K562 (cell line): ENCODE data around the gene SAMD10. TPM values are rescaled to one million over a fixed set of nuclear protein-coding genes. Genes with fewer than 3 reads are reported as not detected.

Experiments
- ATAC-seq: fragments of 200-7000 bp; cut with Tn5 transposase; 3 replicates; pipeline ENCODE4 v1.9.1; 2020; ENCODE audit warnings: moderate library complexity
- BruUV-seq: library from RNA; stranded (reverse); fragments of 400-500 nt; replicated peaks from 2 replicates; lab custom pipeline; 2021; lab: Mats Ljungman, UMichigan
- CTCF ChIA-PET: fragments of 300-600 bp; formaldehyde crosslinking; extraction: SDS; loops from one replicate; lab custom pipeline; 2021; ENCODE audit warnings: low intra/inter-chr PET ratio; lab: Yijun Ruan, JAX
- POLR2A ChIA-PET: fragments of 300-600, 350-650 bp; sonication (Branson Sonifier 250); formaldehyde crosslinking; extraction: SDS; loops from one replicate; lab custom pipeline; 2021; ENCODE audit warnings: antibody characterized with exemption, inconsistent platforms; lab: Yijun Ruan, JAX
- DNase-seq, 4 experiments: peaks; one replicate each; pipeline versions ENCODE4 v3.0.0 to v3.0.0-alpha.2; 2011 to 2018; ENCODE audit warnings: low spot score in 3 of 4, mixed read lengths in 3 of 4; ENCODE audit errors: extremely low read depth in 1 of 4
- FAIRE-seq: peaks from 2 replicates; lab custom pipeline; 2011; peaks lifted over from hg19 to GRCh38; lab: Jason Lieb, UNC
- H2AFZ ChIP-seq: 2 replicates; pipeline ENCODE4 v1.6.0; 2011; ENCODE audit warnings: low read depth, low read length, control low read depth, inconsistent platforms
- H3K27ac ChIP-seq: fragments of 200-600 bp; 3 replicates; pipeline ENCODE4 v1.8.0; 2011; ENCODE audit warnings: low read depth, mild to moderate bottlenecking, control low read depth, inconsistent platforms, low read length, moderate library complexity, mixed read lengths; ENCODE audit errors: extremely low read depth
- H3K27me3 ChIP-seq, 2 experiments: fragments of 300-600 bp in 1 of 2; 2 replicates in 1 of 2; 3 replicates in 1 of 2; pipeline versions ENCODE4 v1.6.0 to v1.8.0; 2011; ENCODE audit warnings: inconsistent platforms in 2 of 2, low read length in 2 of 2, mild to moderate bottlenecking in 1 of 2, mixed read lengths in 1 of 2, moderate library complexity in 1 of 2; ENCODE audit not compliant: control insufficient read depth in 2 of 2, insufficient read depth in 2 of 2
- H3K36me3 ChIP-seq: fragments of 300-600 bp; 3 replicates; pipeline ENCODE4 v1.8.0; 2011; ENCODE audit warnings: mild to moderate bottlenecking, low read length, inconsistent platforms; ENCODE audit not compliant: control insufficient read depth, insufficient read depth
- H3K4me1 ChIP-seq, 2 experiments: fragments of 200-600 bp in 1 of 2; replicated peaks in 1 of 2; 2 replicates in 1 of 2; 3 replicates in 1 of 2; pipeline versions ENCODE4 v1.5.1 to v1.8.0; 2011; ENCODE audit warnings: inconsistent platforms in 2 of 2, low read length in 2 of 2, mild to moderate bottlenecking in 1 of 2, mixed read lengths in 1 of 2, moderate library complexity in 1 of 2; ENCODE audit not compliant: control insufficient read depth in 2 of 2, insufficient read depth in 2 of 2
- H3K4me2 ChIP-seq: 2 replicates; pipeline ENCODE4 v1.6.1; 2011; ENCODE audit warnings: low read length, control low read depth, inconsistent platforms, mixed read lengths; ENCODE audit not compliant: insufficient read depth
- H3K4me3 ChIP-seq: fragments of 200-600 bp; sonication (generic), shearing (Covaris generic); 2 replicates; pipeline ENCODE4 v1.5.1; 2016; ENCODE audit warnings: control low read depth, inconsistent platforms
- H3K79me2 ChIP-seq: fragments of 200-600 bp; 3 replicates; pipeline ENCODE4 v1.8.0; 2011; ENCODE audit warnings: low read length, inconsistent platforms; ENCODE audit not compliant: control insufficient read depth, insufficient read depth
- H3K9ac ChIP-seq, 2 experiments: 2 replicates each; pipeline versions ENCODE4 v1.6.0 to v1.6.1; 2011; ENCODE audit warnings: low read depth in 2 of 2, low read length in 2 of 2, control low read depth in 1 of 2, inconsistent platforms in 1 of 2, mild to moderate bottlenecking in 1 of 2, mixed read lengths in 1 of 2; ENCODE audit not compliant: insufficient read depth in 1 of 2
- H3K9me1 ChIP-seq: one replicate; pipeline ENCODE4 v1.6.0; 2011; ENCODE audit warnings: inconsistent platforms, mild to moderate bottlenecking, low read length, moderate library complexity; ENCODE audit not compliant: control insufficient read depth, insufficient read depth
- H3K9me3 ChIP-seq: replicated peaks from 2 replicates; pipeline ENCODE4 v1.5.1; 2011; ENCODE audit warnings: low read depth, low read length, inconsistent platforms; ENCODE audit not compliant: control insufficient read depth, insufficient read depth
- H4K20me1 ChIP-seq: replicated peaks from 2 replicates; pipeline ENCODE4 v1.6.1; 2011; ENCODE audit warnings: low read length, inconsistent platforms, mixed read lengths; ENCODE audit not compliant: control insufficient read depth, insufficient read depth
- ARNT ChIP-seq, 2 experiments: fragments of 450-650 bp; IDR thresholded peaks; 2 replicates each; pipeline ENCODE4 v1.6.1; 2016; ENCODE audit warnings: mild to moderate bottlenecking in 1 of 2
- CBFB ChIP-seq: sonication (generic); formaldehyde crosslinking; IDR thresholded peaks from 2 replicates; pipeline ENCODE4 v1.4.0; 2020; ENCODE audit warnings: mild to moderate bottlenecking, missing genetic modification reagents
- CHAMP1 ChIP-seq: fragments of 450-650 bp; IDR thresholded peaks from 2 replicates; pipeline ENCODE4 v1.6.1; 2016; ENCODE audit warnings: mild to moderate bottlenecking
- DNMT1 ChIP-seq: fragments of 450-650 bp; IDR thresholded peaks from 2 replicates; pipeline ENCODE4 v1.6.1; 2016; ENCODE audit warnings: antibody characterized with exemption, mild to moderate bottlenecking
- HOMEZ ChIP-seq: fragments of 250-450 bp; sonication (Bioruptor Pico); IDR thresholded peaks from 2 replicates; pipeline ENCODE4 v1.4.0; 2020; ENCODE audit warnings: mild to moderate bottlenecking, moderate library complexity
- NCOA6 ChIP-seq: fragments of 450-650 bp; IDR thresholded peaks from 2 replicates; pipeline ENCODE4 v1.6.1; 2017; ENCODE audit warnings: mild to moderate bottlenecking
- PHF20 ChIP-seq: fragments of 450-650 bp; IDR thresholded peaks from 2 replicates; pipeline ENCODE4 v1.6.1; 2018; ENCODE audit not compliant: partially characterized antibody
- ZNF224 ChIP-seq: sonication (generic); formaldehyde crosslinking; IDR thresholded peaks from 2 replicates; pipeline ENCODE4 v1.8.0; 2022; ENCODE audit warnings: mild to moderate bottlenecking, missing genetic modification reagents
- ZNF431 ChIP-seq: sonication (generic); formaldehyde crosslinking; IDR thresholded peaks from 2 replicates; pipeline ENCODE4 v1.8.0; 2022; ENCODE audit warnings: mild to moderate bottlenecking, missing genetic modification reagents
- ZNF79 ChIP-seq: fragments of 250-450 bp; sonication (Bioruptor Pico); IDR thresholded peaks from 2 replicates; pipeline ENCODE4 v1.4.0; 2020; ENCODE audit warnings: low read depth, mild to moderate bottlenecking, moderate library complexity
- WGBS: fragments of 100-300 bp; shearing (Covaris generic); methylation state at CpG from one replicate; pipeline ENCODE4 v1.1.6; 2016; ENCODE audit warnings: low coverage, mixed read lengths; ENCODE audit not compliant: insufficient coverage; ENCODE audit errors: missing lambda C conversion rate; 5-methylcytosine and 5-hydroxymethylcytosine counted together
- in situ Hi-C: fragments of 300-500 bp; cut with MboI; formaldehyde crosslinking; loops from 4 replicates; pipeline ENCODE4 v1.15.0; 2018; ENCODE audit warnings: inconsistent platforms, mixed read lengths
- intact Hi-C: fragments of 100-400 bp; cut with micrococcal nuclease; formaldehyde crosslinking; loops from 2 replicates; pipeline ENCODE4 v1.14.2; 2022
- polyA plus RNA-seq, 8 experiments: library from polyadenylated mRNA; depleted of rRNA in 4 of 8; stranded (reverse) in 5 of 8; unstranded in 3 of 8; fragments of >200 nt; fragmentation: Nextera tagmentation in 2 of 8; fragmentation: Illumina TruSeq in 1 of 8; extraction: Ambion mirVana in 2 of 8; extraction: Trizol in 1 of 8; gene quantifications; 2 replicates each; pipeline versions ENCODE4 v1.2.1 to v1.2.3, GENCODE V29; 2011 to 2014; ENCODE audit warnings: inconsistent platforms in 1 of 8, missing spikeins in 1 of 8
- total RNA-seq, 7 experiments: library from RNA; depleted of rRNA in 6 of 7; stranded (reverse); fragments of >200 nt in 6 of 7; fragmentation: Illumina TruSeq in 2 of 7; extraction: Trizol in 2 of 7; gene quantifications; 2 replicates each; pipeline versions ENCODE4 v1.2.1 to v1.2.3, GENCODE V29; 2011 to 2021; ENCODE audit warnings: low replicate concordance in 1 of 7

SAMD10 gene
- total and polyA plus RNA-seq, 9 of the 15 experiments (the other 6 are each of a cell fraction or from before 2014, with no cell fraction given): 0.37 to 15.2 (median 4.8) TPM

- Histone ChIP-seq H3K9me1 (no peaks in the 10 kb centered on the region), H3K4me2 (no peak overlapping the region), H2AFZ (no peak overlapping the region), H3K27me3 (no peaks in the 10 kb centered on the region), H4K20me1 (peaks cover 3% of the 10 kb centered on the region; the same call in 1 of the 2 replicates), H3K9ac (no peak overlapping the region), H3K4me1 (peaks cover 0 to 7% of the 10 kb centered on the region in 2 experiments; a peak in 1 of 5 replicates), H3K9me3 (no peaks in the 10 kb centered on the region), H3K36me3 (peaks cover 89% of the 10 kb centered on the region; the same call in 2 of the 3 replicates), H3K4me3 (no peak overlapping the region), H3K79me2 (no peaks in the 10 kb centered on the region), H3K27ac (no peak overlapping the region)
- ChIA-PET POLR2A (no interaction called here), CTCF (no interaction called here)
- no TSS peak for BruUV-seq
- DNase-seq (no peak), ATAC-seq (no peak), FAIRE-seq (no peak)
- TF ChIP-seq HOMEZ (CRISPR knock-in tag) (no peak), ARNT (IDR thresholded peaks at IDR 0.05) (no peak), DNMT1 (no peak), PHF20 (no peak), NCOA6 (no peak), ZNF79 (no peak), ZNF431 (CRISPR knock-in tag) (no peak), ZNF224 (CRISPR knock-in tag) (no peak), CHAMP1 (no peak), CBFB (CRISPR knock-in tag) (no peak)
- in situ Hi-C loops: no loop called here
- 80% methylated on average over 15 of the region's 17 CpGs for WGBS
- intact Hi-C loops: no loop called here
Observed at GRCh38 chr20:64024141-64024990, 44.9 kb upstream of the SAMD10 start.
